ES-I3 (cell line): ENCODE results near the gene H2AZ2.
A peak's percentile ranks its signal among the peaks of the same experiment; 100 is the strongest.
"Not testable (repeated sequence)": the region's sequence is repeated elsewhere in the genome, so short reads cannot be mapped to it uniquely, and the experiment has no call there.

Experiments
- H3K36me3 ChIP-seq: 2 replicates; pipeline ENCODE4 v1.6.1; 2013; ENCODE audit warnings: mild to moderate bottlenecking, low read length, control low read depth, moderate library complexity; ENCODE audit not compliant: insufficient read depth
- H3K4me1 ChIP-seq: 2 replicates; pipeline ENCODE4 v1.6.1; 2013; ENCODE audit warnings: mild to moderate bottlenecking, control low read depth, low read length; ENCODE audit not compliant: insufficient read depth
- H3K9ac ChIP-seq: 2 replicates; pipeline ENCODE4 v1.6.1; 2013; ENCODE audit warnings: low read depth, mild to moderate bottlenecking, low read length, moderate library complexity
- H3K9me3 ChIP-seq: 2 replicates; pipeline ENCODE4 v1.6.1; 2013; ENCODE audit warnings: mild to moderate bottlenecking, low read length, moderate library complexity; ENCODE audit not compliant: control insufficient read depth, insufficient read depth

Gene H2AZ2

DNA sequence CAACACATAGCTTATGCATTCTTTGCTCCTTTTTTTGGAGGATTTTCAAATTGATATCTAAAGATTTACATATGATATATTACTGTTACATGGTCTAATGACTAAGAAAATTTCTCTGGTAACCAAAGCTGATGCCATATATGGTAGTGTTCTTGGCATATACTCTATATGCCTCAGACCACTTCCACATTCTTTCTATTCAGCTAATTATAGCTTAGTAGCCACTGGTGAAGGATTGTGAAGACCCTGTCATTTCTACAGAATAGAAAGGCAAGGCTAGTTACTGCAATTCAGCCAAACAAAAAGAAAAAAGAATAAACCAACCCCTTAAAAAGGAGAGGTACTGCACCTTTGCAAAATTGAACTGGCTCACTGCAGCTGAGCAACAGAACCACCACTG, 33.7 kb upstream of the H2AZ2 start:
- H3K9me3 ChIP-seq = no peaks in the 10 kb centered on the region
- peaks cover 15% of the 10 kb centered on the region for H3K4me1 ChIP-seq
- H3K9ac ChIP-seq = peak overlapping the region; percentile 29; the same call in 1 of the 2 replicates
- peaks cover 22% of the 10 kb centered on the region; the same call in 1 of the 2 replicates for H3K36me3 ChIP-seq

DNA sequence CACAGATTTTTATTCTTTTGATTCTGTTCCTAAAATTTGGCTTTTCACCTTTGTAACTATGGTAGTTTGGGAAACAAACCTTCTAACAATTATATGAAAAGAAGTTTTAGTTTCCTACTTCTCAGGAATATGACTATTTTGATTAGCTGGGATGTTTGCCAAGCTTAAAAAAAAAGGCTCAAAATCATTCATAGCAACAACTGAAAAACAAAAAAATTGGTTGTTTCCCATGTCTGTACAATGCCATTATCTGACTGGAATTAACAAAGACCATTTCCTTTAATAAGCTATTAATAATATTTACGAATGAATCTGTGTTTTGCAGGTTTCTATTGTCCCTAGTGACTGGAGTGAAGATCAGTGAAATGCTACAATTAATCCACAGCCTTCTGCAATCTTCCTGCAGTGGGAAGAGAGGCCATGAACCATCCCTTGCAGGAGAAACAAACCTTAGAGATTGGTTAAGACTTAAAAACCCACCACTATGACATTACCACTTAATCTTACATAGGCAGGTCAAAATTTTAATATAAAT, 33.2 kb upstream of the H2AZ2 start:
- peaks cover 15% of the 10 kb centered on the region for H3K4me1 ChIP-seq
- peaks cover 22% of the 10 kb centered on the region; the same call in 1 of the 2 replicates for H3K36me3 ChIP-seq
- peak overlapping the region; percentile 29; the same call in 1 of the 2 replicates for H3K9ac ChIP-seq
- H3K9me3 ChIP-seq = no peaks in the 10 kb centered on the region

DNA sequence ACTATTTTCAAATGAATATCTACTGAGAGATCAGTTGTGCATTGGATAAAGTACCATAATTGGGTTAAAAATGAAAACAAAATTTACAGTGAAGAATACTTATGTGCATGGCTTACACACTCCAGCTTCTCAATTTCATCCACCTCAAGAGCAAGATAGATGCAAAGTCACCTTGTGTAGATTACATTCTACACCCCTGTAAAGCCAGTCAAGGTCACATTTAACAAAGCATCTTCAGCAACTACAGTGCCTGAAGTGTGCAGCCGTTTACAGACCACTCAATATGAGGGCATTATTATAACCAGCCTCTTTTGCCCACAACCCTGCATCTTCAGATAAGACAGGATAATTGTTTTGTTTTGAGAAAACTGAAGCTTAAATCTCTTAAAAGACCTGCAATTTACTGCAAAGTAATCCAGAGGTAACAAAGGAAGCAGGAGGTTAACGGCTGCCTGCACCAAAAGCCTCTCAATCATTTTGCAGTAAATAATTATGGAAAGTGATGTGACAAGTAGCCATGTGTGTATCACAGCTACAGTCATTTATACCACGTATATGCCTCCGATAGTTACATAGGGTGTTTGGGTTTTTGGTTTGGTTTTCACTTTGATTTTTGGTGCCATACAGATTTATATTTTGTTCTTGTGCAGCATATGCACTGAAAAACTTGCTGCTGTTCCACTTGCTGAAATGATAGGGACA, 32.6 kb upstream of the H2AZ2 start:
- peaks cover 22% of the 10 kb centered on the region; the same call in 1 of the 2 replicates for H3K36me3 ChIP-seq
- no peaks in the 10 kb centered on the region for H3K9me3 ChIP-seq
- peaks cover 15% of the 10 kb centered on the region for H3K4me1 ChIP-seq
- H3K9ac ChIP-seq = no peak overlapping the region; the same call in 1 of the 2 replicates

DNA sequence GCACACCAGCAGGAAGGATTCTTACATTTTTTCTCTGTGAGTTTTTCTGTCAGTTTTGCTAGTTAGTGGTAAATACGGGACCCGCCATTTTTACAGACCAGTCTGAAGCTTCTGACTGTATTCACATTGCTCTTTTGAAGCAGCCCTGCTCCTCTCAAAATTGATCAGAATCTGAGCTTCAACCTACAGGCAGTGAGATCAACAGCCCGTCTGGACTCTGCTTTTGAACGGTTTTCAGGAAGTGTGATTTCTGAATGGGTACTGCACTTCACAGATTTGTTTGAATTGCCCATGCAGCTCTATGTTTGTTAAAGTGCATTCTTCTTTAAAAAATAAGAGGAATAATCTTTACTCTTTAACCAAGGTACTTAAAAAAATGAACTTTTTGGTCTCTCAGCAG, 28.5 kb upstream of the H2AZ2 start:
- no peak overlapping the region for H3K9ac ChIP-seq
- no peaks in the 10 kb centered on the region for H3K4me1 ChIP-seq
- H3K9me3 ChIP-seq = no peaks in the 10 kb centered on the region
- H3K36me3 ChIP-seq = peaks cover 8% of the 10 kb centered on the region; the same call in 1 of the 2 replicates

DNA sequence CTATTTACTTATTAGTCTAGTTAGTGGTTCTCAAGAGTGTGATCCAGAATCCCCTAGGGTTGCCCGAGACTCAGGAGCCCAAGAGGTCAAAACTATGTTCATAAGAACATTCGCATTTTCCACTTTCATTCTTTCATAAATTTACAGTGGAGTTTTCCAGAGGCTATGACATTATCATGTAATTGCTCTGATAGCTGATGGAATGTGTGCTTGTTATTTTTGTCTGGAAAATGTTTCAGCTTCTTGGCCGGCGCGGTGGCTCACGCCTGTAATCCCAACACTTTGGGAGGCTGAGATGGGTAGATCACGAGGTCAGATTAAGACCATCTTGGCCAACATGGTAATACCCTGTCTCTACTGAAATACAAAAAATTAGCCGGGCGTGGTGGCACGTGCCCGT, 27.4 kb upstream of the H2AZ2 start:
- H3K9me3 ChIP-seq = no peaks in the 10 kb centered on the region
- H3K36me3 ChIP-seq = peaks cover 3% of the 10 kb centered on the region; the same call in 1 of the 2 replicates
- no peaks in the 10 kb centered on the region for H3K4me1 ChIP-seq
- no peak overlapping the region for H3K9ac ChIP-seq

DNA sequence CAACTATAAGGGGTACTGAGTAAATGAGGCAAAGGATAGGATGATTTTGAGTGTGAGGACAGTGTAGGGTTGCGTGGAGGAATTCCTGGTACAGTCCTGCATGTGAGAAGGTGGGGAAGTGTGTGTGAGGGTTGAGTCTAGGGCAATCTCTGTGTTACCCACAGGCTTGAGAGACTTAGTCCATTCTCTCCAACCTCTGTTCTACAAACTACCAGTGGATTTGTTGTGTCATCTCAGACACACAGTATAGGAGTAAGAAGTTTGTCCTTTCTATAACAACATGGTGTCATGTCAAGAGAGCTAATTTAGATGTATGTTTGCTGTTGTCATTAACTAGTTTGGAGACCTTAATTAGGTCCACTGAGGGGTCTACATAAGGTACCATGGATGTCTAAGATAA, 24.9 kb upstream of the H2AZ2 start:
- H3K9me3 ChIP-seq = no peaks in the 10 kb centered on the region
- no peak overlapping the region for H3K9ac ChIP-seq
- no peaks in the 10 kb centered on the region; the same call in 1 of the 2 replicates for H3K36me3 ChIP-seq
- H3K4me1 ChIP-seq = no peaks in the 10 kb centered on the region

DNA sequence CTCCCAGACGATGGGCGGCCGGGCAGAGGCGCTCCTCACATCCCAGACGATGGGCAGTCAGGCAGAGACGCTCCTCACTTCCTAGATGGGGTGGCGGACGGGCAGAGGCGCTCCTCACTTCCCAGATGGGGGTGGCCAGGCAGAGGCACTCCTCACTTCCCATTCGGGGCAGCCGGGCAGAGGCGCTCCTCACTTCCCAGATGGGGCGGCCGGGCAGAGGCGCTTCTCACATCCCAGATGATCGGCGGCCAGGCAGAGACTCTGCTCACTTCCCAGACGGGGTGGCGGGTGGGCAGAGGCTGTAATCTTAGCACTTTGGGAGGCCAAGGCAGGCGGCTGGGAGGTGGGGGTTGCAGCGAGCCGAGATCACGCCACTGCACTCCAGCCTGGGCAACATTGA, 24.0 kb upstream of the H2AZ2 start:
- not testable (repeated sequence) for H3K9ac ChIP-seq, H3K9me3 ChIP-seq, H3K4me1 ChIP-seq, H3K36me3 ChIP-seq

DNA sequence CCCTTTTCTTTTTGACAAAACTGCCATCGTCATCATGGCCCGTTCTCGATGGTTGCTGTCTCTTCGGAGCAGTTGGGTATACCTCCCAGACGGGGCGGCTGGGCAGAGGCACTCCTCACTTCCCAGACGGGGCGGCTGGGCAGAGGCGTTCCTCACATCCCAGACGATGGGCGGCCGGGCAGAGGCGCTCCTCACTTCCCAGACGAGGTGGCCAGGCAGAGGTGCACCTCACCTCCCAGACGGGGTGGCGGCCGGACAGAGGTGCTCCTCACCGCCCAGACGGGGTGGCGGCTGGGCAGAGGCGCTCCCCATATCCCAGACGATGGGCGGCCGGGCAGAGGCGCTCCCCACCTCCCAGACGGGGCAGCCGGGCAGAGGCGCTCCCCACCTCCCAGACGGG, 22.9 kb upstream of the H2AZ2 start:
- H3K9me3 ChIP-seq, H3K4me1 ChIP-seq, H3K36me3 ChIP-seq, H3K9ac ChIP-seq: not testable (repeated sequence)

DNA sequence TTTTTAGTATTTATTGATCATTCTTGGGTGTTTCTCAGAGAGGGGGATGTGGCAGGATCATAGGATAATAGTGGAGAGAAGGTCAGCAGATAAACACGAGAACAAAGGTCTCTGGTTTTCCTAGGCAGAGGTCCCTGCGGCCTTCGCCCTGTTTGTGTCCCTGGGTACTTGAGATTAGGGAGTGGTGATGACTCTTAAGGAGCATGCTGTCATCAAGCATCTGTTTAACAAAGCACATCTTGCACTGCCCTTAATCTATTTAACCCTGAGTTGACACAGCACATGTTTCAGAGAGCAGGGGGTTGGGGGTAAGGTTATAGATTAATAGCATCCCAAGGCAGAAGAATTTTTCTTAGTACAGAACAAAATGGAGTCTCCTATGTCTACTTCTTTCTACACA, 22.4 kb upstream of the H2AZ2 start:
- H3K36me3 ChIP-seq, H3K4me1 ChIP-seq, H3K9ac ChIP-seq, H3K9me3 ChIP-seq: not testable (repeated sequence)

DNA sequence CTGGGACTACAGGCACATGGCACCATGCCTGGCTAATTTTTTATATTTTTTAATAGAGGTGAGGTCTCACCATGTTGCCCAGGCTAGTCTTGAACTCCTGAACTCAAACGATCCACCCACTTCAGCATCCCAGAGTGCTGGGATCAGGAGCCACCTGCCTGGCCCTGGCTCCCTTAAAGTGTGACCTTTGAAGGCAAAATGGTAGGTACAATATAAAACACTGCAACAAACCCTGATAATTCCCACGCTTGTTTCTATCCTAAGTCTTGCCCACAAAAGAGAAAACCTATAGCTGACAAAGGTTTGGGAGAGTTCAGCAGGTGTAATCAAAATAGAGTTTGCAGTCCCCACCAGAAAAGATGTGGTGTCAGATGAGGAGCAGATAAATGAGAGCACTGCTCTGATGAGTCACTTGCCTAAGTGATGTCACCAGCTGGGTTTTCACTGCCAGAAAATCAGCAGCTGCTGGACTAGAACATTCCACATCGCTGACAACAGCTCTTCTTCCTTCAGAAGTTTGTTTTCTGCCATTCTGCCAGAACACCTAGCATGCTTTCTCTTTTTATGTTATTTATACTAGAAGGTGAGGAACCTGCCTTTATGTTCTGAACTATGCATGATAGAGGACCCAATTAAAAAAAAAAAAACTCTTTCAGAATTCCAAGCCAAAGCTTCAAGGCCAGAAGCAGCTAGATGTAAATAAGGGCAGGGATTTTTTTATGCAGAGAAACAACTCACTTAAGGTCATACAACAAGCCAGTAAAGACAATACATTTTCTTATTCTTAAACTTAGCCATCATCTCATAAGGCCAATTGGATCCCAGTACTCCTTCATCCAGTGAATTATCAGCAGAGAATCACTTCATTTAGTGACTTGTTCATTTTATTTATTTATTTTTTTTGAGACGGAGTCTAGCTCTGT, 19.4 kb upstream of the H2AZ2 start:
- H3K9ac ChIP-seq = no peak overlapping the region
- peaks cover 3% of the 10 kb centered on the region; the same call in 1 of the 2 replicates for H3K9me3 ChIP-seq
- H3K36me3 ChIP-seq = no peaks in the 10 kb centered on the region
- H3K4me1 ChIP-seq = no peaks in the 10 kb centered on the region

DNA sequence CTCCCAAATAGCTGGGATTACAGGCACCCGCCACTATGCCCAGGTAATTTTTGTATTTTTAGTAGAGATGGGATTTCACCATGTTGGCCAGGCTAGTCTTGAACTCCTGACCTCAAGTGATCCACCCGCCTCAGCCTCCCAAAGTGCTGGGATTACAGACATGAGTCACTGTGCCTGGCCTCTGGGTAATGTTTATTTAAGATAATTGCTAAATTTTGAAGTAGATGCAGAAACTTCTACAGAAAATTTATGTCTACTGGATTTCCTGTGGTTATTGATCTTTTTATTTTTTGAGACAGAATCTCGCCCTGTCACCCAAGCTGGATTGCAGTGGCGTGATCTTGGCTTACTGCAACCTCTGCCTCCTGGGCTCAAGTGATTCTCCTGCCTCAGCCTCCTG, 14.1 kb upstream of the H2AZ2 start:
- not testable (repeated sequence) for H3K4me1 ChIP-seq, H3K9me3 ChIP-seq, H3K9ac ChIP-seq, H3K36me3 ChIP-seq

DNA sequence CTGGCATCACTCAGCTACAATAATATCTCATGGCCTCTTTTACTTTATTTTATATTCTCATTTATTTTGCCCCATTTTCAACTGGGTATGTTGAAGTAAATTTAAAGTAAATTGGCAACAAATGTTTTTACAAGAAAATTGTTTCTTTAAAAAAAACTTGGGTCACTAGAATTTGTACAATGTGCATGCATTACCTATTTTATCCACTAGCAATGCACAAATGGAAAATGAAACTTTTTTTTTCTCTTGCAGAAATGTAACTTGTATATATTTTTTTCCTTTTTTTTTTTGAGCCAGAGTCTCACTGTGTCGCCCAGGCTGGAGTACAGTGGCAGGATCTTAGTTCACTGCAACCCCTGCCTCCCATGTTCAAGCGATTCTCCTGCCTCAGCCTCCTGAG, 10.3 kb upstream of the H2AZ2 start:
- Histone ChIP-seq H3K9me3 (no peaks in the 10 kb centered on the region), H3K36me3 (no peaks in the 10 kb centered on the region), H3K9ac (no peak overlapping the region), H3K4me1 (no peaks in the 10 kb centered on the region)

DNA sequence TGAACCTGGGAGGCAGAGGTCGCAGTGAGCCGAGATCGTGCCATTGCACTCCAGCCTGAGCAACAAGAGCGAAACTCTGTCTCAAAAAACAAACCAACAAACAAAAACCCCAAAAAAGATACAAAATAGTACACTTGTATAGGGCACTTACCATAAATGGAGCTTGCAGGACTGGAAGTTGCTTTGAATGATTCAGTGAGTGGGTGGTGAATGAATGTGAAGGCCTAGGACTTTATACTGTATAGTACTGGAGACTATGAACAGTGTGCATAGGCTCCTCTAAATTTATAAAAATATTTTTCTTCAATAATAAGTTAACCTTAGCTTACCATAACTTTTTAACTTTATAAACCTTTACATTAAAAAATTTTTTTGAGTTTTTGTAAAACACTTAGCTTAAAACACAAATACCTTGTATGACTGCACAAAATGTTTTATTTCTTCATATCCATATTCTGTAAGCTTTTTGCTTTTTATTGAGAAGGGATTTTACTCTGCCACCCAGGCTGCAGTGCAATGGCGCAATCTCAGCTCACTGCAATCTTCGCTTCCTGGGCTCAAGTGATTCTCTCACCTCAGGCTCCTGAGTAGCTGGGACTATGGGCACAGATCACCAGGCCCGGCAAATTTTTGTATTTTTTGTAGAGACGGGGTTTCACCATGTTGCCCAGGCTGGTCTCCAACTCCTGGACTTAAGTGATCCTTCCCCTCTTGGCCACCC, 6.9 kb upstream of the H2AZ2 start:
- Histone ChIP-seq H3K36me3 (no peaks in the 10 kb centered on the region), H3K9me3 (no peaks in the 10 kb centered on the region), H3K9ac (no peak overlapping the region), H3K4me1 (no peaks in the 10 kb centered on the region)

DNA sequence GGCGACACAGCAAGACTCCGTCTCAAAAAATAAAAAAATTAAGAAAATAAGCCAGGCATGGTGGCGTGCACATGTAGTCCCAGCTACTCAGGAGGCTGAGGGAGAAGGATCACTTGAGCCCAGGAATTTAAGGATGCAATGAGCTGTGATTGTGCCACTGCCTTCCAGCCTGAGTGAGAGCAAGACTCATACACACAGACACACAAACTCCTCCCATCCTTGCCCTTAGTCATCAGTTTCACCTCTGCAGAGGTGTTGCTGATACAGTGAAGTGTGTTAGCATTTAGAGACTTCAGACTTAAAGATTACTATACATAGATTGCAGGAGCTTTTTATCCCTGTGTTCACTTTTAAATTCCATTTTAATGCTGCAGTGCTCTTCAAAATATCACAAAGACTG, 5.5 kb upstream of the H2AZ2 start:
- H3K9ac ChIP-seq = no peak overlapping the region

More for the DNA sequence above, 5.5 kb upstream of the H2AZ2 start:
- no peaks in the 10 kb centered on the region for H3K4me1 ChIP-seq
- no peaks in the 10 kb centered on the region for H3K9me3 ChIP-seq
- H3K36me3 ChIP-seq = no peaks in the 10 kb centered on the region
